Kidney glomerular epithelial cell (primary cell): ENCODE results near the gene HSD17B11.
A peak's percentile ranks its signal among the peaks of the same experiment; 100 is the strongest.
"Not testable (repeated sequence)": the region's sequence is repeated elsewhere in the genome, so short reads cannot be mapped to it uniquely, and the experiment has no call there.

ENCODE experiments used
- DNase-seq: peaks from one replicate; lab custom pipeline; 2025; lab: John Stamatoyannopoulos, UW

Gene HSD17B11

GRCh38 chr4:87390891-87391575 lies at the start of gene HSD17B11:
Gene HSD17B11 (minus strand): TSS chr4:87391188. CDS start chr4:87391070, 118 bp downstream.
- DNase-seq, result peak; percentile 89

GRCh38 chr4:87433342-87433741 lies 42.4 kb upstream of the HSD17B11 start:
- no peak for DNase-seq

GRCh38 chr4:87430038-87430437 lies 39.0 kb upstream of the HSD17B11 start:
- DNase-seq, result no peak

GRCh38 chr4:87428979-87429378 lies 38.0 kb upstream of the HSD17B11 start:
- DNase-seq, result no peak

- no peak for DNase-seq
Observed at GRCh38 chr4:87427518-87427868, 36.5 kb upstream of the HSD17B11 start.

GRCh38 chr4:87426865-87427517 lies 36.0 kb upstream of the HSD17B11 start:
- DNase-seq, result no peak

GRCh38 chr4:87425711-87426110 lies 34.7 kb upstream of the HSD17B11 start:
- DNase-seq, result no peak

- DNase-seq, result not testable (repeated sequence)
Observed at GRCh38 chr4:87424099-87424543, 33.1 kb upstream of the HSD17B11 start.

GRCh38 chr4:87423317-87424098 lies 32.5 kb upstream of the HSD17B11 start:
- DNase-seq, result peak; percentile 43

- peak; percentile 91 for DNase-seq
Observed at GRCh38 chr4:87422104-87423052, 31.4 kb upstream of the HSD17B11 start, which contains the start of gene NUDT9. Gene NUDT9 (plus strand): TSS chr4:87422573. CDS start chr4:87422906, 333 bp downstream.

- DNase-seq, result no peak
Observed at GRCh38 chr4:87420276-87420830, 29.4 kb upstream of the HSD17B11 start.

- peak; percentile 19 for DNase-seq
Observed at GRCh38 chr4:87419578-87420249, 28.7 kb upstream of the HSD17B11 start.

GRCh38 chr4:87418410-87418809 lies 27.4 kb upstream of the HSD17B11 start:
- DNase-seq, result not testable (repeated sequence)

GRCh38 chr4:87416965-87417364 lies 26.0 kb upstream of the HSD17B11 start:
- DNase-seq, result no peak

- DNase-seq, result no peak
Observed at GRCh38 chr4:87414816-87415215, 23.8 kb upstream of the HSD17B11 start.

- no peak for DNase-seq
Observed at GRCh38 chr4:87410679-87411078, 19.7 kb upstream of the HSD17B11 start.

GRCh38 chr4:87410157-87410556 lies 19.2 kb upstream of the HSD17B11 start:
- no peak for DNase-seq

GRCh38 chr4:87409420-87409939 lies 18.5 kb upstream of the HSD17B11 start:
- DNase-seq, result no peak

GRCh38 chr4:87406902-87407301 lies 15.9 kb upstream of the HSD17B11 start:
- not testable (repeated sequence) for DNase-seq

GRCh38 chr4:87406462-87406861 lies 15.5 kb upstream of the HSD17B11 start:
- no peak for DNase-seq
